ENCODE results near the gene TNFRSF1A. TPM values are rescaled to one million over a fixed set of nuclear protein-coding genes. Genes with fewer than 3 reads are reported as not detected.

TNFRSF1A gene
- total RNA-seq, 1 donor from 2014 or later: 185 TPM

- Histone ChIP-seq H3K4me3 (no peak overlapping the region), H3K27ac (no peak overlapping the region)
- no peak for ATAC-seq
Observed at GRCh38 chr12:6386038-6386437, 44.2 kb upstream of the TNFRSF1A start.

GRCh38 chr12:6384499-6385436, 42.9 kb upstream of the TNFRSF1A start:
- Histone ChIP-seq H3K9me3 (no peaks in the 10 kb centered on the region), H3K36me3 (peaks cover 35% of the 10 kb centered on the region), H3K4me3 (peak overlapping the region; percentile 96), H3K27me3 (no peaks in the 10 kb centered on the region), H3K27ac (peak overlapping the region; percentile 96), H3K4me1 (peaks cover 33% of the 10 kb centered on the region)
- ATAC-seq (peak; percentile 3), DNase-seq (no peak)
- TF ChIP-seq CTCF (IDR thresholded peaks at IDR 0.05): no peak
- intact Hi-C loops (cut with DNase I): no loop called here

More at GRCh38 chr12:6386038-6386437, 44.2 kb upstream of the TNFRSF1A start:
- TF ChIP-seq CTCF (IDR thresholded peaks at IDR 0.05): no peak
- intact Hi-C loops (cut with DNase I): no loop called here
- no peaks in the 10 kb centered on the region for H3K9me3 ChIP-seq
- peaks cover 48% of the 10 kb centered on the region for H3K36me3 ChIP-seq
- DNase-seq: no peak
- peaks cover 22% of the 10 kb centered on the region for H3K4me1 ChIP-seq
- H3K27me3 ChIP-seq: no peaks in the 10 kb centered on the region

- H3K4me1 ChIP-seq: peaks cover 41% of the 10 kb centered on the region
- peaks cover 28% of the 10 kb centered on the region for H3K36me3 ChIP-seq
- no peaks in the 10 kb centered on the region for H3K9me3 ChIP-seq
- ATAC-seq (peak; percentile 96), DNase-seq (peak; percentile 99)
- intact Hi-C loops (cut with DNase I): no loop called here
- H3K27ac ChIP-seq: peak within 1 kb of the TSS; percentile 96
- no peaks in the 10 kb centered on the region for H3K27me3 ChIP-seq
- TF ChIP-seq CTCF (IDR thresholded peaks at IDR 0.05): peak; percentile 15
- peak within 1 kb of the TSS; percentile 96 for H3K4me3 ChIP-seq
Observed at GRCh38 chr12:6383572-6384498, 42.0 kb upstream of the TNFRSF1A start, which contains the start of gene LTBR. LTBR (plus strand) TSS chr12:6384162; CDS start chr12:6384359, 197 bp downstream.

GRCh38 chr12:6382982-6383381, 41.1 kb upstream of the TNFRSF1A start:
- no peak for TF ChIP-seq CTCF (IDR thresholded peaks at IDR 0.05)
- no peaks in the 10 kb centered on the region for H3K27me3 ChIP-seq

GRCh38 chr12:6382371-6382770, 40.5 kb upstream of the TNFRSF1A start:
- DNase-seq (no peak), ATAC-seq (no peak)
- intact Hi-C loops (cut with DNase I): no loop called here
- Histone ChIP-seq H3K4me3 (no peak overlapping the region), H3K27me3 (no peaks in the 10 kb centered on the region), H3K4me1 (peaks cover 56% of the 10 kb centered on the region), H3K27ac (peak overlapping the region; percentile 96), H3K36me3 (peaks cover 13% of the 10 kb centered on the region), H3K9me3 (no peaks in the 10 kb centered on the region)
- TF ChIP-seq CTCF (IDR thresholded peaks at IDR 0.05): no peak

More at GRCh38 chr12:6382982-6383381, 41.1 kb upstream of the TNFRSF1A start:
- Histone ChIP-seq H3K4me3 (peak overlapping the region; percentile 96), H3K36me3 (peaks cover 19% of the 10 kb centered on the region), H3K4me1 (peaks cover 50% of the 10 kb centered on the region), H3K27ac (peak overlapping the region; percentile 96), H3K9me3 (no peaks in the 10 kb centered on the region)
- intact Hi-C loops (cut with DNase I): no loop called here
- ATAC-seq: no peak
- no peak for DNase-seq
